Activated T-helper 17 cell treated with anti-CD3 and anti-CD28 coated beads, Interleukin-2, amount 50 U/mL, for 72 hours (primary cell): Measurements from ENCODE around the gene CACNA1B. TPM values are rescaled to one million over a fixed set of nuclear protein-coding genes. Genes with fewer than 3 reads are reported as not detected.

Source experiments
- ATAC-seq: fragments of 150-1000 bp; cut with Tn5 transposase; replicated peaks from 2 replicates; pipeline ENCODE4 v1.10.0; 2021; ENCODE audit warnings: mild to moderate bottlenecking, moderate library complexity
- H3K27ac Mint-ChIP-seq: one replicate; pipeline ENCODE4 v1.8.0; 2022; ENCODE audit warnings: mixed read lengths
- H3K27me3 Mint-ChIP-seq: one replicate; pipeline ENCODE4 v1.8.0; 2022; ENCODE audit warnings: mixed read lengths
- H3K36me3 Mint-ChIP-seq: one replicate; pipeline ENCODE4 v1.8.0; 2022; ENCODE audit warnings: low read depth, mild to moderate bottlenecking, mixed read lengths
- H3K4me1 Mint-ChIP-seq: one replicate; pipeline ENCODE4 v1.8.0; 2022; ENCODE audit warnings: mixed read lengths
- H3K4me3 Mint-ChIP-seq: one replicate; pipeline ENCODE4 v1.8.0; 2022; ENCODE audit warnings: mild to moderate bottlenecking, mixed read lengths
- H3K9me3 Mint-ChIP-seq: one replicate; pipeline ENCODE4 v1.8.0; 2022; ENCODE audit warnings: mixed read lengths
- total RNA-seq, 2 donors: library from RNA; stranded (reverse); gene quantifications; one replicate each; pipeline ENCODE4 v1.2.3, GENCODE V29; 2022

The CACNA1B gene
- total RNA-seq, 2 donors from 2014 or later: 0.16 TPM; not detected in 1

DNA sequence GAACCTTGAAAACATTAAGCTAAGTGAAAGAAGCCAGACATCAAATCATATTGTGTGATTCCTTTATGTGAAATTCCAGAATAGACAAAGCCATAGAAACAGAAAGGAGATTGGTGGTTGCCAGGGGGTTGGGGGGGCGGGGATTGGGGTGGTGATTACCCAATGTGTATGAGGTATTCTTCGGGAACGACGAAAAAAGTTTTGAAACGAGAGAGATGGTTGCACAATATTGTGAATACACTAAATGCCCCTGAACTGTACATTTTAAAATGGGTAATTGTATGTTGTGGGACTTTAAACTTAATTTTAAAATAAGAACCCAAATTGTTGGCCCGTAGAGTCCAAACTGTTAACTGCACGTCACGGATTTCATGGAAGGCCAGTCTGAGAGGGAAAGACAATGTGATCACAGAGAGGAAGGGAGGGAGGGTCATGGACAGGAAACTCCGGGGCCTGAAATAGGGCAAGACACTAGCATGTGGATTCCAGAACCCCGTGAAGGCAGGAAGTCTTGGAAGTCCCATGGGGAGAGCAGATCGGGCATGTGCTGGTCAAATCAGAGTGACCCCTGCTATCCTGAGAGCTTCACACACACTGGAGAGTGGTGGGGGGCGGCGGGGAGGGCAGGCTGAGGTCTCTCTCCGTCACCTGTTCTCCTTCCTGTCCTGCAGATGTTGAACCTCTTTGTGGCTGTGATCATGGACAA lies 218.4 kb downstream of the CACNA1B start:
- Mint-ChIP-seq H3K4me3 (no peak overlapping the region), H3K4me1 (no peaks in the 10 kb centered on the region), H3K27ac (no peak overlapping the region), H3K9me3 (no peaks in the 10 kb centered on the region), H3K36me3 (no peaks in the 10 kb centered on the region), H3K27me3 (no peaks in the 10 kb centered on the region)
- ATAC-seq: no peak

DNA sequence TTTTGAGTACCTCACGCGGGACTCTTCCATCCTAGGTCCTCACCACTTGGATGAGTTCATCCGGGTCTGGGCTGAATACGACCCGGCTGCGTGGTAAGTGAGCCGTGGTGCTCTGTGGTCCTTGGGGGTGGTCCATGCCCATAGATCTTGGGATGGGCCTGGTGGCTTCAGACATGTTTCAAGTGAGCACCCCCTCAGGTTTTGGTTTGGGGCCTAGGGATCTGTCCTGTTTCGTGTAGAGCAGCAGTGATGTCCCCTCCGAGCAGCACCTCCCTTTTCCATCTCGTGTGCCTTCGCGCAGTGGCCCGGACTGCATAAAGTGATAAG lies 218.9 kb downstream of the CACNA1B start:
- Mint-ChIP-seq H3K27me3 (no peaks in the 10 kb centered on the region), H3K27ac (no peak overlapping the region), H3K4me1 (no peaks in the 10 kb centered on the region), H3K9me3 (no peaks in the 10 kb centered on the region), H3K36me3 (no peaks in the 10 kb centered on the region), H3K4me3 (no peak overlapping the region)
- ATAC-seq: no peak

DNA sequence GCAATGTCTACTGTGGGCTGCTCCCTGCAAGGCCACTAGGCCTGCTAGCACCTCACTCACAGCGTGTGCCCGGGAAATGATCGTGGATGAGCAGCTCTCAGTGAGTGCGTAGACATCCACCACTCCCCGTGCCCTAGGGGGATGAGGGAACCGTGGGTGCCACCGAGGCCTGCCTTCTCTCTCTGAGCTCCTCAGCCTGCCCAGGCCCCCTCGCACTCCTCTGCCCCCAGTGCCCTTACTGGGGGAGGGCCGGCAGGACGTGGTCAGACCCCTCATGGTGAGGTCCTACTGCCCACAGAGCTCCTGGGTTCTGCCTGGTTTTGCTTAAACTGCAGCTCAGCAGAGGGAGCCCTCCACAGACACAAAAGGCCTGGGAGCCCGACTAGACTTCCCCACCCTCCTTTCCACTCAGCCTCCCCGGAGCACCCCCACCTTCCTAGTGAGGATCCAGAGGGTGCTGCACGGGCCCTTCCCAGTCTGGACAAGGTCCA lies 220.0 kb downstream of the CACNA1B start:
- Mint-ChIP-seq H3K4me1 (no peaks in the 10 kb centered on the region), H3K9me3 (no peaks in the 10 kb centered on the region), H3K4me3 (no peak overlapping the region), H3K27me3 (no peaks in the 10 kb centered on the region), H3K36me3 (no peaks in the 10 kb centered on the region), H3K27ac (no peak overlapping the region)
- ATAC-seq: no peak

DNA sequence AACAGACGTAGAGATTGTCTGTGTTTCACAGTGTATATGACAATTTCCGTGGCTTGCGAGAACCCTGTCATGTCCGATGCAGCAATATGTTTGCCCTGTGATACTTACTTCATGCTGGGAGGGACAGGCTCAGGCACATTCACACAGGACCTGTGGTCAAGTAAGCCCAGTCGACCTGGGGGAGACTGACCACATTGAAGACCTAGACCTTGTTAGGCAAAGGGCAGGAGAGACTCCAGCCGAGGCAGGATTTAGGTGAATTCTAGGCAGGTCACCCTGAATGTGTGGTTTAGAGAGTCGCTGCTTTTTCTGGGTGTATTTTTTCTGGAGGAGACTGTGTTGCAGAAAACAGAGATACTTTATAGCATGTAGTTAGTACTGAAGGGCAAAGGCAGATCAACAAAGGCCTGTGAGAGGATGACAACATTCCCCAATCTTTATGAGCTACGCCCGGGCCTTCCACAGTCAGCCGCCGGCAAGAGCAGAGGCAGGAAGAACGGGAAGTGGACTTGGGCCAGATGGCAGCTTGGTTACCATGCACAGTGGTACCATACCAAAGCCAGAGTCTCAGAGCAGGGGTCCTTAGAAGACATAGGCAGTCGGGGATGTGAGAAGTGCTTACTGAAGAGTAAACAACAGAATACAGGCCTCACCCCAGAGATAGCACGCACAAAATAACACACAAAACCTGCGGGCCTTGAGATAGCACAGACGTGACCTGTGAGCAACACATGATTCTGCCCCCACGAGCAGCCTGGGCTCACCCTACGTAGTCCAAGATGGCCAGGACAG lies 220.7 kb downstream of the CACNA1B start:
- Mint-ChIP-seq H3K4me3 (no peak overlapping the region), H3K4me1 (no peaks in the 10 kb centered on the region), H3K9me3 (no peaks in the 10 kb centered on the region), H3K27me3 (no peaks in the 10 kb centered on the region), H3K36me3 (no peaks in the 10 kb centered on the region), H3K27ac (no peak overlapping the region)
- no peak for ATAC-seq

DNA sequence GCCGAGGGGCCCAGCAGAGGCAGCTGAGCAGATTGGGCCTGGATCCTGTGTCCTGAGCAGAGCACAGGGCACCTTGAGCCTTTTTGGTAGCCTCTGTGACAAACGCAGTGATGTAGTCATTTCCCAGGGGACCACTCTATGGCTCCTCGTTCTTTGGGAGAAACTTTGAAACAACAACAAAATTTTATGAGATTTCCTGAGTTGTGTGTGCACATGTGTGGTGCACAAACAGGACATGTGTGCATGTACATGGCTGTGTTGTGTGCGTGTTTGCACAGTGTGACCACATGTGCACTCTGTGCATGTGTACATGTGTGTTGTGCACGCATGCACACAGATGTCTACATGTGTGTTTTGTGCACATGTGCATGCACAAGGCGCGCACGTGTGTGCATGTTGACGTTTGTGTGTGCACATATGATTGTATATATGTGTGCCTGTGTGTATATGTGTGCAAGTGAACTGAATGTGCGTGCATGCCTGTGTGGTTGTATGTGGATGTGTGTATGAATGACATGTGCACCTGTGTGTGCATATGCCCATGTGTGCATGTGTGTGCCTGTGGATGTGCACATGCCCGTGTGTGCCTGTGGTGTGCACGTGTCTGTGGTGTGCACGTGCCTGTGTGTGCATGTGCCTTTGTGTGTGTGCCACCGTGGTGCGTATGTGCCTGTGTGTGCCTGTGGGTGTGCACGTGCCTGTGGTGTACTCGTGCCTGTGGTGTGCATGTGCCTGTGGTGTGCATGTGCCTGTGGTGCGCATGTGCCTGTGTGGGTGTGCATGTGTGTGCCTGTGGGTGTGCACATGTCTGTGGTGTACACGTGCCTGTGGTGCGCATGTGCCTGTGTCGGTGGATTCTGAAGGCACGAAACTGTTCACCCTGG lies 221.6 kb downstream of the CACNA1B start:
- no peak for ATAC-seq
- H3K4me1 Mint-ChIP-seq: no peaks in the 10 kb centered on the region
- H3K9me3 Mint-ChIP-seq: no peaks in the 10 kb centered on the region
- no peaks in the 10 kb centered on the region for H3K36me3 Mint-ChIP-seq
- H3K27ac Mint-ChIP-seq: no peak overlapping the region
- no peaks in the 10 kb centered on the region for H3K27me3 Mint-ChIP-seq
- H3K4me3 Mint-ChIP-seq: no peak overlapping the region

DNA sequence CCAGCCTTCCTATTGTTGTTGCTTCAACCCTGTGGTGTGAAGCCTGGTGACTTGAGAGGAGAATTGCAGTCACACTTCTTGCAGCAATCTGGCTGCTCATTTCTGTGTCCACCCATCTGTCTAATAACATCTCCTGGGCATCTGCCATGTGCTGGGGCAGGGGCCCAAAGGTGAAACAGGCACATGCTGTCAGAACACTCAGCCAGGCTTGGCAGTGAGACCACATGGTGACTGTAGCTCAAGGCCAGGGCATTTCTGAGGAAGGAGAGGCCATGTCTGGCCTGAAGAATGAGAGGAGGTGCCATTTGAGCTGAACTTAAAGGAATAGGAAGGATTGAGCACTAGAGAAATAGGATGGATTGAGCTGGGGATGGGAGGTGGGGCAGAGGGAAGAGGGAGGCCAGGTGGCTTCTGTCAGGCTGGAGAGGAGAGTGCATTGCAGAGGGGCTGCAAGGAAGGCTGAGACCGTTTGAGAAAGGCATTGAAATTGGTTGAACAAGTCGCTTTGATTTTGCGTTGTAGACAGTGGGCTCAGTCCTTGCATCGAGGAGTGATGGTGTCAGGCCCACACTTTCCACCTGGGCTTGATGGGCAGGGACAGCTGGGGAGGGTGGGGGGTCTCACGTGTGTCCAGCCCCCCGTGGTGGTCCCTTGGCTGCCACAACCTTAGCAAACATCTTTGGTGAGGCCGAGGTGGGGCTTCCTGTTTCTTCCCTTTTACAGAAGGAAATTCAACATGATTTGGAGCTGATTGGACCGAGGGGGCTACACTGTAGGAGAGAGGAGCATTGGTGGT lies 222.4 kb downstream of the CACNA1B start:
- Mint-ChIP-seq H3K36me3 (no peaks in the 10 kb centered on the region), H3K4me1 (no peaks in the 10 kb centered on the region), H3K4me3 (no peak overlapping the region), H3K9me3 (no peaks in the 10 kb centered on the region), H3K27me3 (no peaks in the 10 kb centered on the region), H3K27ac (no peak overlapping the region)
- ATAC-seq: no peak

DNA sequence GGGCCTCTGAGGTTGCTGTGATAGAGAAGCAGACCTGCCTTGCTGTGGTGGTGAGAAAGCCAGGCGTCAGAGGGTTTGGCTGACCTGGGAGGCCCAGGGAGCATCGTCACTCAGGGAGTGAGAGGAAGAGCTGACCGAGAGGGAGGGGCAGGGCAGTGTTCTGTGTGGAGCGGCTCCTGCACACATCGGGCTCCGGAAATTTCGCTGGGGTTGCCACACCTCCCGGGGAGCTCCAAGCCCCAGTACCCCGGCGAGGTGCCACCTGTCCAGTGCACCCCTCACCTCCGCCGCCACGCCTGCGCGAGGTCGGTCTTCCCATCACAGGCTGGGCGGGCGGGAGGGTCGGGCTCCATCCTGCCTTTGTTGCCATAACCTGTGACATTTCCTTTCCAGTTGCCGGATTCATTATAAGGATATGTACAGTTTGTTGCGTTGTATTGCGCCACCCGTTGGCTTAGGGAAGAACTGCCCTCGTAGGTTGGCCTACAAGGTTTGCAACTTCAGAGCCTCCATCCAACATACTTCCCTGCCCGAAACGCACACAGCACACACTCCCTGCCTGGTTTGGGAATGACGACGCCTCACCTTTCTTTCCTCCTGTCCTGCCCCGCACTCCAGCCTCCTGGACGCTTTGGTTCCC lies 223.2 kb downstream of the CACNA1B start:
- Mint-ChIP-seq H3K36me3 (no peaks in the 10 kb centered on the region), H3K4me1 (no peaks in the 10 kb centered on the region), H3K27me3 (no peaks in the 10 kb centered on the region), H3K9me3 (no peaks in the 10 kb centered on the region), H3K4me3 (no peak overlapping the region), H3K27ac (no peak overlapping the region)
- no peak for ATAC-seq

DNA sequence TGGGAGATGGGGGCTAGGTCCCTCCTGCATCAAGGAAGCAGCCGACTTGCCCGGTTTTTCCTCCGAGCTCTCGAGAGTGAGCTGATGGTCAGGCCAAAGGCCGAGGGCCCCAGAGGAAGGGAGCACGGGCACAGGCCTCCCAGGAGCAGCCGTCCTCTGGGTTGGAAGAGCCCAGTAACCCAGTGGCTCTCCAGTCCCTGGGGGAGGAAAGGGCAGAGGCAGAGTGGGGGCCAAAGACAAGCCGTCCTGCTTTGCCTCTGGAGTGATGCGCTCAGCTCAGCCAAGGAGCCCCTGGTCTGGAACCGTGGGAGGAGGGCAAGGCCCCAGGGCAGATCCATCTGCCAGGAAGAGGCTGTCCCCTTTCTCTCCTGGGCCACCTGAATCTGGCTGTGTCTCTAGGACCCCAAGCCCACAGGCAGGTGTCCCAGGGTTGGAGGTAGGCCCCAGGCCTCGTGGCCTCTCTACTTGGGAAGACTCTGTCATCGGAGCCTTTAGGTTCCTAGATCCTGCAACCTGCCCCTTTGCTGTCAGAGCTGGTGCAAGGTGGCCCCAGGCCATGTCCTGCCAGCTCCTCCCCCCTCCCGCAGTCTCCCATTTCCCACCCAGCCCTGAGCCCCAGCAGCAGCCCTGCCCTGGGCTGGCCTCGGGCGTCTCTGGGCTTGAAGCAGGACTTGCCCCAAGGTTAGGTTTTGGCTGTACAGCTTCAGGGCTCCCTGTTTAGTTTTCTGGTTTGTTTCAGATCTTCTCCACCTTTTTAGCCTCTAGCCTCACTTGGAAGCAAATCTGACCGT lies 224.1 kb downstream of the CACNA1B start:
- H3K9me3 Mint-ChIP-seq: no peaks in the 10 kb centered on the region
- no peak for ATAC-seq
- H3K27me3 Mint-ChIP-seq: peaks cover under 1% of the 10 kb centered on the region
- no peak overlapping the region for H3K27ac Mint-ChIP-seq
- H3K36me3 Mint-ChIP-seq: no peaks in the 10 kb centered on the region
- H3K4me3 Mint-ChIP-seq: no peak overlapping the region
- no peaks in the 10 kb centered on the region for H3K4me1 Mint-ChIP-seq

DNA sequence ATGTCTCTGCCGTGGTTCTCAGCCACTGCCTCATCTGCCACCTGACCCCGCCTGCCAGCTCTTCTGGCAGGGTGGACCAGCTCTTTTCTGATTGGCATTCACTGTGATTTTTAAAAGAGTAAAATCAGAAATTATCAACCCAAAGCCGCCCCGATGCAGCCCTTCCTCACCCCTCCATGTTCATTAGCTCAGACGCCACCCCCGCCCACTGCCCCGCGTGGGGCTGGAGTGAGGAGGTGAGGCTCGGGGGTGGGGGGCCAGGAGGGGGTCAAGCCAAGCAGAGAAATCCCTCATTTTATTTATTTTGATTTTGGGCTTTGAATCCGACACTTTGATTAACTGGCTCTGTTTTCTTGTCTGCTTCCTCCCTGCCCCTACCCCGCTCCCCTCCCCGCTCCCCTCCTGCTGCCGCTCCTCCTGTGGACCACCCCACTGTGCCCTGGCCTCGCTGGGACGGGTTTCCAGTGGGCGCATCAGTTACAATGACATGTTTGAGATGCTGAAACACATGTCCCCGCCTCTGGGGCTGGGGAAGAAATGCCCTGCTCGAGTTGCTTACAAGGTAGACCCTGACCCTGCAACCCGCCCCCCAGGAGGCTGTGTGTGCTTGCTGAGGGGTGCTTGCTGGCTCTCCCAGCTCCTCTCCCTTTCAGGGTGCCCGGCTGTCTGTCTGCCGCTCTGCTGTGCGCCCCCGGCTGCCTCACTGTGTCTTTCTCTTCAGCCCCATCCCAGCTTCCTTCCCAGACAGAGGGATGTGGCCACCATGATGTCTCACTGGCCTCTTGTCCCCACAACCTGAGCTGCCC lies 224.9 kb downstream of the CACNA1B start:
- no peak overlapping the region for H3K4me3 Mint-ChIP-seq
- ATAC-seq: no peak

DNA sequence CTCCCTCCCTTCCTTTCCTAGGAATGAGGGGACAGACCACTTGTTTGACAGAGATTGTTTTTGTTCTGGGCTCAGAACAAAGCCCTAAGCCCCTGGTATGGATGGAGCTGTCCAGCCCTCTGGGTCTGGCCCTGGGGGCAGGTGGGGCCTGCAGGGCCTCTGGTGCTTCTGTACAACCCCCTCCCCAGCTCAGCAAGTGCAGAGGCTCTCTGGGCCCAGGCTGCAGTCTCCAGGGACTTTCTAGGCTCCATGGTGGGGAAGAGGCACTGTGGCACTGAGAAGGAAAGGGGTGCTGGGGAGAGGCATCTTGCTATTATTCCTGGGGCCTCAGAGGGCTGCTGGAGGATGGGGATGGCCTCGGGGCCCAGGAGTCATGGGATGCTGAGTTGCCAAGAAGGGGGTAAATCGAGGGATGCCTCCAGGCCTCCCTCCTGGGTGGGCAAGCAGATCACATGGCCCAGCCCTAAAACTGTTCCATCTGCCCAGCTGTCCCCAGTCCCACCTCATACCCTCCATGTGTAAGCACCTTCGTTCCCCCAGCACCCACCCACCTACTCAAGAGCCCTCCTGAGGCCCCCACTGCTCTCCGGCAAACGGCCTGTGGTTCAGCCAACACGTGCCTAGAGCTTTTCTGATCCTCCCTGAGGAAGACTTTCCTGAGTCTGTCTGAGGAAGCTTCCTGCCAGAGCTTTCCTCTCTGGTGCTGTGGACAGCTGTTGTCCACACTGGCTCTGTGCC lies 225.7 kb downstream of the CACNA1B start:
- no peaks in the 10 kb centered on the region for H3K36me3 Mint-ChIP-seq
- H3K4me3 Mint-ChIP-seq: no peak overlapping the region
- peaks cover 4% of the 10 kb centered on the region for H3K27me3 Mint-ChIP-seq
- H3K9me3 Mint-ChIP-seq: no peaks in the 10 kb centered on the region
- no peak overlapping the region for H3K27ac Mint-ChIP-seq
- H3K4me1 Mint-ChIP-seq: no peaks in the 10 kb centered on the region
- no peak for ATAC-seq

More for the DNA sequence above, 224.9 kb downstream of the CACNA1B start:
- Mint-ChIP-seq H3K4me1 (no peaks in the 10 kb centered on the region), H3K36me3 (no peaks in the 10 kb centered on the region), H3K27me3 (peaks cover 4% of the 10 kb centered on the region), H3K27ac (no peak overlapping the region), H3K9me3 (no peaks in the 10 kb centered on the region)

DNA sequence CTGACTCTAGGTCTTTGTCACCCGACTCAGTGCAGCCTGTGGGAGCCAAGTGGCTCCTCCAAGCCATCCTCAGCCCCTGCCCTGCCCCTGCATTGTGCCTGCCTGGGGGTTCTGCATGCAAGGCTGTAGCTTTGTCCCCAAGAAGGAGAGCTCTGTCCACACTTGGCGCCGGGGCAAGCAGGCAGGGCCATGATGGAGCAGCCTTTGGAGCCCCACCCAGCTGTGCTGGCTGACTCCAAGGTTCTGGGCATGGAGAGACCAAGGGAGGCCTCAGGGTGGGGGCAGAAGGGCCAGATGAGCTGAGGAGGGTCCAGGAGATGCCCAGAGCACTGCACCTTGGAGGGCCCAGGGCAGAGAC lies 226.2 kb downstream of the CACNA1B start:
- Mint-ChIP-seq H3K27ac (no peak overlapping the region), H3K36me3 (no peaks in the 10 kb centered on the region), H3K9me3 (no peaks in the 10 kb centered on the region), H3K4me1 (no peaks in the 10 kb centered on the region), H3K4me3 (no peak overlapping the region), H3K27me3 (peaks cover 4% of the 10 kb centered on the region)
- no peak for ATAC-seq
